K562 (cell line): ENCODE results near the gene PYCR2. TPM values are rescaled to one million over a fixed set of nuclear protein-coding genes. Genes with fewer than 3 reads are reported as not detected.

Source experiments
- GTF2E2 ChIP-seq: fragments of 200-800 bp; sonication (Bioruptor generic); IDR thresholded peaks from 2 replicates; pipeline ENCODE4 v1.6.1; 2016; ENCODE audit warnings: missing genetic modification characterization, missing compliant biosample characterization
- HMBOX1 ChIP-seq: sonication (generic); IDR thresholded peaks from 2 replicates; pipeline ENCODE4 v1.6.1; 2016
- IRF2 ChIP-seq: sonication (generic); formaldehyde crosslinking; IDR thresholded peaks from 2 replicates; pipeline ENCODE4 v1.8.1; 2022; ENCODE audit warnings: mild to moderate bottlenecking, missing genetic modification reagents
- KLF1 ChIP-seq: fragments of 450-650 bp; IDR thresholded peaks from 2 replicates; pipeline ENCODE4 v1.6.1; 2016; ENCODE audit warnings: missing genetic modification characterization, missing compliant biosample characterization
- MTA2 ChIP-seq: fragments of 450-650 bp; IDR thresholded peaks from 2 replicates; pipeline ENCODE4 v1.6.1; 2016; ENCODE audit warnings: low read depth
- POU5F1 ChIP-seq: fragments of 150-350 bp; IDR thresholded peaks from 2 replicates; pipeline ENCODE4 v1.6.1; 2014; ENCODE audit warnings: borderline replicate concordance, low read length, low read depth, mild to moderate bottlenecking; ENCODE audit not compliant: partially characterized antibody
- ZFX ChIP-seq: sonication (generic); formaldehyde crosslinking; IDR thresholded peaks from 2 replicates; pipeline ENCODE4 v1.8.0; 2022; ENCODE audit warnings: mild to moderate bottlenecking, missing genetic modification reagents, moderate library complexity
- ZNF217 ChIP-seq: sonication (generic); formaldehyde crosslinking; IDR thresholded peaks from 2 replicates; pipeline ENCODE4 v1.8.0; 2022; ENCODE audit warnings: mild to moderate bottlenecking, missing genetic modification reagents
- ZNF3 ChIP-seq: fragments of 250-450 bp; sonication (Bioruptor Pico); IDR thresholded peaks from 2 replicates; pipeline ENCODE4 v1.5.0; 2021; ENCODE audit warnings: mild to moderate bottlenecking, moderate library complexity
- ZNF431 ChIP-seq: sonication (generic); formaldehyde crosslinking; IDR thresholded peaks from 2 replicates; pipeline ENCODE4 v1.8.0; 2022; ENCODE audit warnings: mild to moderate bottlenecking, missing genetic modification reagents
- ZSCAN29 ChIP-seq: fragments of 450-650 bp; IDR thresholded peaks from 2 replicates; pipeline ENCODE4 v1.6.1; 2017
- polyA plus RNA-seq, 8 experiments: library from polyadenylated mRNA; depleted of rRNA in 4 of 8; stranded (reverse) in 5 of 8; unstranded in 3 of 8; fragments of >200 nt; fragmentation: Nextera tagmentation in 2 of 8; fragmentation: Illumina TruSeq in 1 of 8; extraction: Ambion mirVana in 2 of 8; extraction: Trizol in 1 of 8; gene quantifications; 2 replicates each; pipeline versions ENCODE4 v1.2.1 to v1.2.3, GENCODE V29; 2011 to 2014; ENCODE audit warnings: inconsistent platforms in 1 of 8, missing spikeins in 1 of 8
- total RNA-seq, 7 experiments: library from RNA; depleted of rRNA in 6 of 7; stranded (reverse); fragments of >200 nt in 6 of 7; fragmentation: Illumina TruSeq in 2 of 7; extraction: Trizol in 2 of 7; gene quantifications; 2 replicates each; pipeline versions ENCODE4 v1.2.1 to v1.2.3, GENCODE V29; 2011 to 2021; ENCODE audit warnings: low replicate concordance in 1 of 7
- TF ChIP-seq, protein P1 (sequence below): fragments of 250-450 bp; sonication (Bioruptor Pico); IDR thresholded peaks from 2 replicates; pipeline ENCODE4 v1.5.0; 2021; ENCODE audit warnings: mild to moderate bottlenecking, moderate library complexity
- TF ChIP-seq, protein P2 (sequence below): fragments of 200-400 bp; formaldehyde crosslinking; IDR thresholded peaks from 2 replicates; pipeline ENCODE4 v1.6.1; 2017; ENCODE audit warnings: mild to moderate bottlenecking, low read depth, low read length, moderate library complexity
- TF ChIP-seq, protein P3 (sequence below): fragments of 250-450 bp; sonication (Bioruptor Pico); IDR thresholded peaks from 2 replicates; pipeline ENCODE4 v1.4.0; 2020; ENCODE audit warnings: mild to moderate bottlenecking, moderate library complexity, borderline replicate concordance
- TF ChIP-seq, protein P4 (sequence below): sonication (generic); formaldehyde crosslinking; IDR thresholded peaks from 2 replicates; pipeline ENCODE4 v1.5.0; 2020; ENCODE audit warnings: missing genetic modification reagents

PYCR2 gene
- total and polyA plus RNA-seq, 9 of the 15 experiments (the other 6 are each of a cell fraction or from before 2014, with no cell fraction given) = 5.5 to 219 (median 127) TPM

DNA sequence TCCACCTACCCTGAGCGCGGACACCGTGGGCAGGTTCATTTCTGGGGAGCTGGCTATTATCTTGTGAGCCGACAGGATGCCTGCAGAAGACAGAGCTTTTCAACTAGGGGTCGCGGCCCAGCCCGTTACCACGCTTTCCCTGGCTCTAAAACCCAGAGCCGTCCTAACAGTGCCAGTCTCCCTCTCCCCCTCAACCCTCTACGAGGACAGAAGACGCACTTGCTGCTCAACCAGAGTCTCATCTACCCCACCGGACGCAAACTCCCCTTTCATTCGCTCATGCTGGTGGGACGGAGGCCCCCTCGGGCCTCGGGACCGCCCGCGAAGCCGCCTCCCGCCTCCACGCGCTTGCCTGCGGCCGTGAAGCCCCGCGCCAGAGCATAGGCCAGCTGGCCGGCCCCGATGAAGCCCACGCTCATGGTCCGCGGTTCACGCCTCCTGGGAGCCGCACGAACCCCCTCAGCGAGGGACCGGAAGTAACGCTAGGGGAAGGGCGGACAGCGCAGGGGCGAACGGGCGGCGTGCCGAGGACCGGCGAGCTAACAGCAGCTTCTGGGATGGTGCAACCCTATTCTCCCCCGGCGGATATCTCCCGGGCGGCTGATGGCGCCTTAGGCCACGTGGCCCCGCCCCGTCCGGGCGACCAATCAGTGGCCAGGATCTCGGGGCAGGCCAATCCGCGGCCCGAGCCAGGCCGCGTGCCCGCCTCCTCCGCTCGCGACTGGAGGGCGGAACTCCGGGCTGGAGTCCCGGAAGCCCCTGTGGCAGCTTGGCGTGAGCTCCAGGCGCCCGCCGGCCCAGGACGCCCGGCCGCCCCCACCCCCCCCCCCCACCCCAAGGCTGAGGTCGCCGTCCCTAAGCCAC lies at the start of gene PYCR2 (continued):
- TF ChIP-seq, protein P1, sequence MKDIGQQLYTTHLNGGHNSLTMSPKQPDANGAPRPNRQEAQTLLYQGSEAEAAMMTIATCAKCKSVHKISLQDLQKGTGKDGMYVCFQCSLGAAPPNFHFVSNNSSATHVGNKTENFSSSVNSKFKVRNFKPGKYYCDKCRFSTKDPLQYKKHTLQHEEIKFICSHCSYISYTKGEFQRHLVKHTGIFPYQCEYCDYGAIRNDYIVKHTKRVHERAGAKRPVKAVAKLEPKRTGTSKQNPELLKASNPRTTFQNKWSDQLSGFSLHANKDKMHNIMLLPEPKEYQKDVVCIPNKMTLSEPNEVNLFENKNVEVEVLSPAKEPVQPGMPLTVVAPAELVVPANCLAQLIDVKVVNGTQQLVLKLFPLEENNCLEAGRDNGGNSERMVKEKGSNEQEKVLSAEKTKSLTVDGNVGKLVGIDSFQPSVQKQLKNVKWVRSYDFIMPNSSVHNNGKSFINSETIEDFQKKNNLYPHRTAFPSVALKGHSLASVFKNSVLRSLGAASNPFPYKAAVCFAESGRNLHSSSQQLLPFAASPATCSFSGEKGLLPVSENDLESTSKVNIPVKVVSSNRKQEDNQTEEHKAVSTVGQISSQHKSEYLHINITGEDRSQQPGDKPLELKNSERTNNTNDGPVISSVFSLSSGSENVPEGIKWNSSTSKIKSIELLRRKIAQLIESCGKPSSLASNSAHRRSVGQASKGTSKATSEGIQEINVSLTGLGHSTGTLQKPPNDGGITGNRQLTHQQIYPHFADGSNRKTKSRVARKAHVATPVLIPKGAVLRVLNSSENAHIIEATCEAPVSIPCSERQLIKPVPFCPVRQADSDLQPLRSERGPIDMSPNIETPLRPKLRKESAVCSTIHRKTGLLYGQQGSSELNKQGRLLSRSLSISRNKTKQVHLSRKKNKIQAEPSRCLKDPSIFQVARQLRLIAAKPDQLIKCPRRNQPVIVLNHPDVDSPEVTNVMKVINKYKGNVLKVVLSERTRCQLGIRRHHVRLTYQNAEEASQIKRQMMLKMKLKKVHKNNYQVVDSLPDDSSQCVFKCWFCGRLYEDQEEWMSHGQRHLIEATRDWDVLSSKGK (CRISPR knock-in tag) = no peak
- peak; percentile 49; the same call in 1 of the 2 replicates for TF ChIP-seq GTF2E2
- TF ChIP-seq POU5F1 = no peak
- TF ChIP-seq MTA2 = no peak
- TF ChIP-seq, protein P2, sequence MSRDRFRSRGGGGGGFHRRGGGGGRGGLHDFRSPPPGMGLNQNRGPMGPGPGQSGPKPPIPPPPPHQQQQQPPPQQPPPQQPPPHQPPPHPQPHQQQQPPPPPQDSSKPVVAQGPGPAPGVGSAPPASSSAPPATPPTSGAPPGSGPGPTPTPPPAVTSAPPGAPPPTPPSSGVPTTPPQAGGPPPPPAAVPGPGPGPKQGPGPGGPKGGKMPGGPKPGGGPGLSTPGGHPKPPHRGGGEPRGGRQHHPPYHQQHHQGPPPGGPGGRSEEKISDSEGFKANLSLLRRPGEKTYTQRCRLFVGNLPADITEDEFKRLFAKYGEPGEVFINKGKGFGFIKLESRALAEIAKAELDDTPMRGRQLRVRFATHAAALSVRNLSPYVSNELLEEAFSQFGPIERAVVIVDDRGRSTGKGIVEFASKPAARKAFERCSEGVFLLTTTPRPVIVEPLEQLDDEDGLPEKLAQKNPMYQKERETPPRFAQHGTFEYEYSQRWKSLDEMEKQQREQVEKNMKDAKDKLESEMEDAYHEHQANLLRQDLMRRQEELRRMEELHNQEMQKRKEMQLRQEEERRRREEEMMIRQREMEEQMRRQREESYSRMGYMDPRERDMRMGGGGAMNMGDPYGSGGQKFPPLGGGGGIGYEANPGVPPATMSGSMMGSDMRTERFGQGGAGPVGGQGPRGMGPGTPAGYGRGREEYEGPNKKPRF = no peak
- TF ChIP-seq ZNF217 (CRISPR knock-in tag) = no peak
- peak; percentile 83 for TF ChIP-seq ZNF431 (CRISPR knock-in tag)
- peak; percentile 79 for TF ChIP-seq ZFX (CRISPR knock-in tag)
- TF ChIP-seq, protein P3, sequence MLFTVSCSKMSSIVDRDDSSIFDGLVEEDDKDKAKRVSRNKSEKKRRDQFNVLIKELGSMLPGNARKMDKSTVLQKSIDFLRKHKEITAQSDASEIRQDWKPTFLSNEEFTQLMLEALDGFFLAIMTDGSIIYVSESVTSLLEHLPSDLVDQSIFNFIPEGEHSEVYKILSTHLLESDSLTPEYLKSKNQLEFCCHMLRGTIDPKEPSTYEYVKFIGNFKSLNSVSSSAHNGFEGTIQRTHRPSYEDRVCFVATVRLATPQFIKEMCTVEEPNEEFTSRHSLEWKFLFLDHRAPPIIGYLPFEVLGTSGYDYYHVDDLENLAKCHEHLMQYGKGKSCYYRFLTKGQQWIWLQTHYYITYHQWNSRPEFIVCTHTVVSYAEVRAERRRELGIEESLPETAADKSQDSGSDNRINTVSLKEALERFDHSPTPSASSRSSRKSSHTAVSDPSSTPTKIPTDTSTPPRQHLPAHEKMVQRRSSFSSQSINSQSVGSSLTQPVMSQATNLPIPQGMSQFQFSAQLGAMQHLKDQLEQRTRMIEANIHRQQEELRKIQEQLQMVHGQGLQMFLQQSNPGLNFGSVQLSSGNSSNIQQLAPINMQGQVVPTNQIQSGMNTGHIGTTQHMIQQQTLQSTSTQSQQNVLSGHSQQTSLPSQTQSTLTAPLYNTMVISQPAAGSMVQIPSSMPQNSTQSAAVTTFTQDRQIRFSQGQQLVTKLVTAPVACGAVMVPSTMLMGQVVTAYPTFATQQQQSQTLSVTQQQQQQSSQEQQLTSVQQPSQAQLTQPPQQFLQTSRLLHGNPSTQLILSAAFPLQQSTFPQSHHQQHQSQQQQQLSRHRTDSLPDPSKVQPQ (CRISPR knock-in tag) = 0 out of 2 replicates have a peak, but pooled peaks have one; percentile 49
- peak; percentile 82 for TF ChIP-seq KLF1 (tag)
- TF ChIP-seq IRF2 (CRISPR knock-in tag) = no peak
- TF ChIP-seq, protein P4, sequence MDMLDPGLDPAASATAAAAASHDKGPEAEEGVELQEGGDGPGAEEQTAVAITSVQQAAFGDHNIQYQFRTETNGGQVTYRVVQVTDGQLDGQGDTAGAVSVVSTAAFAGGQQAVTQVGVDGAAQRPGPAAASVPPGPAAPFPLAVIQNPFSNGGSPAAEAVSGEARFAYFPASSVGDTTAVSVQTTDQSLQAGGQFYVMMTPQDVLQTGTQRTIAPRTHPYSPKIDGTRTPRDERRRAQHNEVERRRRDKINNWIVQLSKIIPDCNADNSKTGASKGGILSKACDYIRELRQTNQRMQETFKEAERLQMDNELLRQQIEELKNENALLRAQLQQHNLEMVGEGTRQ (CRISPR knock-in tag) = peak; percentile 96
- 0 out of 2 replicates have a peak, but pooled peaks have one; percentile 18 for TF ChIP-seq ZSCAN29
- TF ChIP-seq ZNF3 (CRISPR knock-in tag) = no peak
- no peak for TF ChIP-seq HMBOX1
